DMS 273 (cell line): Measurements from ENCODE around the gene FXYD3.
"Not testable (repeated sequence)": the region's sequence is repeated elsewhere in the genome, so short reads cannot be mapped to it uniquely, and the experiment has no call there.

Experiments used
- DNase-seq: peaks from one replicate; lab custom pipeline; 2025; ENCODE audit not compliant: unreplicated experiment; lab: John Stamatoyannopoulos, UW

Gene FXYD3

DNA sequence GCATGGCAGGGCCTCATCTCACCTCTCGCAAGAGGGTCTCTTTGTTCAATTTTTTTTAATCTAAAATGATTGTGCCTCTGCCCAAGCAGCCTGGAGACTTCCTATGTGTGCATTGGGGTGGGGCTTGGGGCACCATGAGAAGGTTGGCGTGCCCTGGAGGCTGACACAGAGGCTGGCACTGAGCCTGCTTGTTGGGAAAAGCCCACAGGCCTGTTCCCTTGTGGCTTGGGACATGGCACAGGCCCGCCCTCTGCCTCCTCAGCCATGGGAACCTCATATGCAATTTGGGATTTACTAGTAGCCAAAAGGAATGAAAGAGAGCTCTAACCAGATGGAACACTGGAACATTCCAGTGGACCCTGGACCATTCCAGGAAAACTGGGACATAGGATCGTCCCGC is 8.0 kb downstream of the FXYD3 start:
- peak; percentile 78 for DNase-seq

DNA sequence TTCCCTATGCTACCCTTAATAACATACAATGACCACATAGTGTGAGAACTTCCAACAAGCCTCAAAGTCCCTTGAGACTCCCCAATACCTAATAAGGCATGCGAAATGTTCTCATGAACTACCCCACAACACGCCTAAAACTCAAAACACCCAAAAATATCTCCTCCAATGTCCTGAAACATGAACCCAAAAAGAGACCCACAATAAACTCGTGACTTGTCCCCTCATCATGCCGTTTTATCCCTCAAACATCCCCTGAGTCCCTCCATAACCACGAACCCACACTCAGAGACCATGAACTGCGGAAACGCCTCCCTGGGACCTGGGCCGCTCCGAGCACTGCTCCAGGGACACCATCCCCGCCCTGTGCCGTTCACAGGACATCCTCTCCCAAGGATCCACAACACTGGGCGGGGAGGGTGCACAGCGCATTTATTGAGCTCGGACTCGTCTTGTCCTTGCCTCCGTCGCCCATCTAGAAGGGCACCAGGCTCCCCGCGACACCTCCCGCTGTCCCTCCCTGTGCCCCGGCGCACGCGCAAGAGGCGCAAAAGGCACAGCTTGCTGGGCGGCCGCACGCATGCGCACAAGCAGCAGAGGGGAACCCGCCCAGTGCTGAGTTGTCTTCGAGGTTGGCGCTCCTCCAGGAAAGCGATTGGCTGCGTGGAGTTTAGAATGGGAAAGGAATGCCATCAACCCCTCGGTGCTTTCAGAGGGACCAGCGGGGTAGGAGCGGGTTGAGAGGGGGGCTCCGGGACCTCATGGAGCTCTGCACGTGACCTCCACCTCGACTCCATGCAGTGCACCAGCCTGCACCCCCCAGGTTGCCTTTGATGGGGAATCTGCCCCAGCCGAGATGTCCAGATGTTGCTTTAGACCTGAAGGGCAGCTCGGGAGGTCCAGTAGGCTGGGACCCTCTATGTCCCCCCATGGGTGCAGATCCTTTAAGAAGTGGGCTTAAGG is 8.8 kb downstream of the FXYD3 start:
- peak; percentile 96 for DNase-seq

DNA sequence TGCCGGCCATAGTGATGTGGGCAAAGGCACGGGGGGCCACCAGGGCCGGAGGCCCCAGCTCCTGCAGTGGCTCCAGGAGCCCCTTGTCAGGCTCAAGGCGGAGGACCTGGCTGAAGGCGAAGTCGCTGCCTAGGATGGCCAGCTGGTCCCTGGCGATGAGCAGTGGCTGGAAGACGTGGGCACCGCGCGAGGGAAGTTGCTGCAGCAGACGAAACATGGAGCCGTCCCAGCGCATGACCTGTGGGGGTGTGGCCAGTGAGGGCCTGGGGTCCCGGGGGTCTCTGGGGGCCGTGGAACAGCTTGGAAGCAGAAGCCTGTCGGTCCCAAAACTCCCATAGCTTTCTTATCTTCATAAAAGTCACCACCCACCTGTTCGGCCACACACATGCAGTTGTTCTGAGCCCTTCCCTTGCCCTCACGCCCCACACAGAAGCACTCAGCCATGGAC is 9.7 kb downstream of the FXYD3 start:
- DNase-seq: no peak

DNA sequence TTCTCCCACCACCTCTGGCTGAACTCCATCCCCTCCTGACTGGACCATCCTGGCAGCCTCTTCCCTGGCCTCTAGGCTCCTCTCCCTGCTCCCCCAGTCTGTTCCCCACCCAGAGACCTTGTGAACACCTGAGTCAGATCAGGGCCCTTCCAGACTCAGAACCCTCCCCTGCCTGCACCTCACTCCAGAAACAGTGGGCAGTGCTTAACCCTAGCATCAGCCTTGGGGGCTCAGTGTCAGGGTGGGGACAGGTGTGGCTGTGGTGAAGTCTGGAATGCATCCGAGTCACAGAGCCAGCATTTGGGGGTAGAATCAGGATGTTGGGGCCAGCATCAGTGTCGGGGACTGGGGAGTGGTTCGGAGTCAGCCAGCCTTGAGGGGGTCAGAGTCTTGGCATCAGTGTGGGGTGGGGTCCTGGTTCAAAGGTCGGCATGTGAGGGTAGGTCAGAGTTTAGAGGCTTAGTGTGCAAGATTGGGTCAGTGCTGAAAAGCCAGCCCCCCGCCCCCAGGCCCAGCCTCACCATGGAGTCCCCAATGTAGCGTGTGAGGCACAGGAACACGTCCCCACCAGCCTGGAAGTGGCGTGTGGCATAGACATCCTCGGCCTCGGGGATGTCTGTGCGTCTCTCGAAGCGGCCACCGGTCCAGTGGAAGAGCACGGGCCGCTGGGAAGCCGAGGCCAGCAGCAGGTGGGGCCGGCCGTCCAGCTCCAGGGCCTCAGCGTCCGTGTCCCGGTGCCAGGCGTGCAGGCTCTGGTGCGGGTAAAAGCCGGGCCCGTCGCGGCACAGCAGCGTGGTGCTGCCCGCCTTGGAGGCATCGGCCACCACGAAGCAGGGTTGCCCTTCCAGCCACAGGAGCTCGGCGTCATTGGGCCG is 10.4 kb downstream of the FXYD3 start:
- DNase-seq: no peak

DNA sequence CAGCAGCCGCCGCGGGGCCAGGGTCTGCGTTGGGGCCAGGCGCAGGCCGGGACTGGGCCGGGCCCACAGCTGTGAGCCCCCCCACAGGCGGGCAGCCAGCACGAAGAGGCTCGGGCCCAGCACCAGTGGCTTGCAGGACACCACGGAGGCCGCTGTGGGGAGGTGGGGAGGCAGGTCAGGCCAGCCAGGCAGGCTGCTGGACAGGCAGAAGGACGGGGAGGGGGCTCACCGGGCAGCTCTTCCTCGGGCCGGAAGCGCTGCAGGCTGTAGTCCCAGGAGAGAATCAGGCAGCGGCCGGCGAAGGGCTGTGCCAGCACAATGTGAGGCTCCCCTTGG is 11.0 kb downstream of the FXYD3 start:
- no peak for DNase-seq

DNA sequence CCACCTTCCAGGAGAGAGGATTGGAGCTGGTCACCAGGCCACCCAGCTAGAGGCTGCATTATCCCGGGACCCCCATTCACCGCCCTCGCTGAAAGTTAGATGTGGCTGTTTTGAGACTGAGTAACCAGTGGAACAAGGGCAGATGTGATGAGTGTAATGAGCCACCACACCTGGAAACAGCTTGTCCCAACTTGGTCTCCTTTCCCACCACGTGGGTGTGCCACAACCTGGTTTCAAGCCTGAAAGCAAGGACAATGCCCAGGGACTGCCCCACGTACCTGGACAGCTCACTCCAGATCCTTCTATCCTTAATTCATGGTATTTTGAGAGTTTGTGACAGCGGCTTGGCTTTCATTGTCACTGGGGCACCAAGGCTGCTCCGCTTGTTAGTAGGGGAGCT is 12.2 kb downstream of the FXYD3 start:
- no peak for DNase-seq

DNA sequence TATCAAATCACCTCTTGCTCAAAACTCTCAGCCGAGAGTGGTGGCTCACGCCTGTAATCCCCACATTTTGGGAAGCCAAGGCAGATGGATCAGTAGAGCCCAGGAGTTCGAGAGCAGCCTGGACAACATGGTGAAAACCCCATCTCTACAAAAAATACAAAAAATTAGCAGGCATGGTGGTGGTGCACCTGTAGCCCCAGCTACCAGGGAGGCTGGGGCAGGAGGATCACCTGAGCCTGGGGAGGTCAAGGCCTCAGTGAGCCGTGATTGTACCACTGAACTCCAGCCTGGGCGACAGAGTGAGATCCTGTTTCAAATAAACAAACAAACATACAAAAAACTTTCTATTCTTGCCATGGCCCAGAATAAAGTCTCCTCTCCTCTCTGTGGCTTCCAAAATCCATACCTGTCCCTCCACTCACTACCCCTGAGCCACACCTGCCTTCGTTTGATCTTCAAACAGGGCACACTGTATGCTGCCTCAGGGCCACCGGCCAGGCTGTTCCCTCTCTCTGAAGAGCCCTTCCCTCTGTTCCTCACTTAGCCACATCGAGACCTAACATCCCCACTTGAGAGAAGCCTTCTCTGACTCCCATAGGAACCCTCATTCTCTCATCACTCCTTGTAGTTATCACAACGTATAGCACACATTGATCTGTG is 12.9 kb downstream of the FXYD3 start:
- DNase-seq: no peak

DNA sequence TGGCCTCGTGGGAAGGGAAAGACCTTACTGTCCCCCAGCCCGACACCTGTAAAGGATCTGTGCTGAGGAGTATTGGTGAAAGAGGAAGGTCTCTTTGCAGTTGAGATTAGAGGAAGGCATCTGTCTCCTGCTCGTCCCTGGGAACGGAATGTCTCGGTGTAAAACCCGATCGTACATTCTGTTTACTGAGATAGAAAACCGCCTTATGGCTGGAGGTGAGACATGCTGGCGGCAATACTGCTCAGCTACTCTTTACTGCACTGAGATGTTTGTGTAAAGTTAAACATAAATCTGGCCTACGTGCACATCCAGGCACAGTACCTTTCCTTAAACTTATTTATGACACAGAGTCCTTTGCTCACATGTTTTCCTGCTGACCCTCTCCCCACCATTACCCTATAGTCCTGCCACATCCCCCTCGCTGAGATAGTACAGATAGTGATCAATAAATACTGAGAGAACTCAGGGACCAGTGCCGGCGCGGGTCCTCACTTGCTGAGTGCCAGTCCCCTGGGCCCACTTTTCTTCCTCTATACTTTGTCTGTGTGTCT is 14.2 kb downstream of the FXYD3 start:
- not testable (repeated sequence) for DNase-seq

DNA sequence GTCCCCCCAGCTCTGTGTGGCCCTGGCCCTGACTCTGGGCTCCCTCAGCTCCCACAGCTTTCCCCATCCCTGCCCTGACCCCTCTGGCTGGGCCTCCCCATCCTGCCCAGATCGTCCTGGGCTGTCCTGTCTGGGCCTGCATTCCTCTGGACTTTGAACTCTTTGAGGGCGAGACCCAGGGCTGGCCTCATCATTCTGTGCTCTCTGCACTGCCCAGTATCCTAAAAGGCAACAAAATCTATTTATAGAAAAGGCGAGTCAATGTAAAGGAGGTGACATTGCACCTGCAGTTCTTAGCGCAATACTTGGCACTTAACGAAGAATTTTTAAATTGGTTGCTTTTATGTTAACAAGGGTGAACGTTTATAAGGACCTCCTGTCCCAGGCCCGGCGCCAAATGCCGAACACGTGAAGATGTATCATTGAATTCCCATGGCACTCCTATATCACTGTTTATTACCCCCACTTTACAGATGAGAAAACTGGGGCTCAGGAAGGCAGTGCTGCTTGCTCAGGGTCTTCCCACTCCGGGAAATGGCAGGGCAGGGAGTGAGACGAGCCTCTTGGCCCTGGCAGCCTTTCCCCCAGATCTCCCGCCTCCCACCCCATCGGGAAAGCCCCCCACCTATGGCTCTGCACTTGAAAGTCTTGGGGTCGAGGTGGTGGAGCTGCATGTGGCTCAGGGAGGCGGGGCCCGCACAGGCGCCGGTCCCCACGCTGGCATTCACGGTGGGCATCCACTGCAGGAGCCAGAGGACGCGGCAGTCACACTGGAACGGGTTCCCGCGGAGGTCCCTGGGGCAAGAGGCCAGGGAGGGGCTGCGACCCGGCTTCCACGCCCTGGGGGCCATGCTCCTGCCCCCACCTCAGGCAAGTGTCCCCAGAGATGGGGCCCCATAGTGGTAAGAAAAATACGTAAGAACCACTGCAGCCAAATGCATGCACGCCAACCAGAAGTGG is 15.4 kb downstream of the FXYD3 start:
- no peak for DNase-seq

DNA sequence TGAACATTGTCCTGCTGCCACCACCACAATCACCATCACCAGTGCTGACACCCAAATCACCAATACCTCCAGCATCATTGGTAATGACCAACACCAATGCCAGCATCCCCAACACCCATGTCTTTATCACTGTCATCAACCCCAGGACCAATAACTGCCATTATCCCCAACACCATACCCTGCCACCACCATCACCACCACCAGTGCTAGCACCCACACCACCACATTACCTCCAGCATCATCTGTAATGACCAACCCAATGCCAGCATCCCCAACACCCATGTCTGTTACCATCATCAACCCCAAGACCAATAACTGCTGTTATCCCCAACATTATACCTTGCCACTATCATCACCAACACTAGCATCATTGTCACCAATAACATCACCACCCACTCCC is 16.6 kb downstream of the FXYD3 start:
- DNase-seq: no peak

DNA sequence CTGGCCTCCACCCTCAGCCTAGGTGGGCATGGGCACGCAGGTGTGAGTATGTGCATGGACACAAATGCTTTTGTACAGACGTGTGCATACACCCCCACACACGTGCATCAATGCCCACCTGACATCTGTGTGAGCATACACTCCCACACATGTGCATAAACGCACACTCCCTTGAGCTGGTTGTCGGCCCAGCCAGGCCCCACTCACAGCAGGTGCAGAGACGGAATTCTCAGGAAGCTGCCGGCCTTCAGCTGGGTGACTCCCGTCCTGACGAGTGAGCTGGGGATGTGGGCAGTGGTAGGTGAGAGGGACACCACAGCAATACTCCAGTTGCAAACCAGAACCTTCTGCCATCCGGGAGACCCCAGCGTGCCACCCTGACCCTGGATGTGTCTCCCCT is 18.2 kb downstream of the FXYD3 start:
- DNase-seq: no peak

DNA sequence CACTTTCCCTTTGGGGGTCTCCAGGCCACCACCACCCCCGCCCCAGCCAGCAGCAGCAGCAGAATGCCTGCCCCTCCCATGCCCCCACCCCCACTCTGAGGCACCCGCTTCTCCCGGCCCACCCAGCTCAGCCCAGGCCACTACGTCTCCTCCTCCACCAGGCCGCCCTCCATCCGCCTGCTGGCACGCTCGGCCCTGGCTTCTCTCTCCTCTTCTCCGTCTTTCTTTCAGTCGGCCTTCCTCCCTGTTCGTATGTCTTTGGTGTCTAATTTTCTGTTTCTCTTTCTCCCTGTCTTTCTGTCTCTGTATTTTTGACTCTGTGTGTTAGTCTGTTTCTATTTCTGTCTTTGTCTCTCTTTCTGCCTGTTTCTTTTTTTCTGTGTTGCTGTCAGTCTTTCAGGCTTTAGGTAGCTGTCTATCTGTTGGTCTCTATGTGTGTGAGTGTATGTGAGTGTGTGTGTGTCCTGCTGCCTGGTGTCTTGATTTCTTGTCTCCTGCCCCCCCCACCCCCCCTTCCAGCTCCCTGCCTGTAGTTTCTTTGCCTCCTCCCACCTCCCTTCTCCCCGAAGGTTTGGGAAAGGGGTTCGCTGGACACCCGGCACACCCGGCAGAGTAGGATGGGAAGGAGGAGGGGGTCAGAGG is 19.1 kb downstream of the FXYD3 start, which contains the start of gene LGI4:
Gene LGI4, minus strand, starts transcription at position 459 of the 642 bp plus-strand sequence. Its CDS starts 379 bp downstream, at position 80.
- no peak for DNase-seq

DNA sequence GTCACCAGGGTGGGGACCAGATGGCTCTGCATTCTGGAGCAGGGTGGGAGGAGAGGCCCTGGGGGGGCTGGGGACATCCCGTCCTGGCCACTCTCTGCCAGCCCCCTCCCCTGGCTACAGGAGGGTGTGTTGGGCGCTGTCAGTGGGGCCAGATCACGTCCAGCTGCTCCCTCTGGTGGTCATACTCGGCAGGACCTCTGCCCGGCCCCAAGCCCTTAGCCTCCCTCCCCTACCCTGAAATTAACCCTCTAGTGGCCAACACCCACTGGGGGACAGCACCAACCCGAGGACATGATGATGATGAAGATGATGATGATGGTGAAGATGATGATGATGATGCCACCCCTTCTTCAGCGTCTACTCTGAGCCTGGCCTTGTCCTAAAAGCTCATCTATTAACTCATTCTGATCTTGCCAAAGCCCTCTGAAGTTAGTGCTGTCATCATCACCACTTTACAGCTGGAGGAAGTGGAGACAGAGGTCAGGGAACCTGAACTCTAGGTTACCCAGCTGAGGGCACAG is 19.8 kb downstream of the FXYD3 start:
- DNase-seq: peak; percentile 89

DNA sequence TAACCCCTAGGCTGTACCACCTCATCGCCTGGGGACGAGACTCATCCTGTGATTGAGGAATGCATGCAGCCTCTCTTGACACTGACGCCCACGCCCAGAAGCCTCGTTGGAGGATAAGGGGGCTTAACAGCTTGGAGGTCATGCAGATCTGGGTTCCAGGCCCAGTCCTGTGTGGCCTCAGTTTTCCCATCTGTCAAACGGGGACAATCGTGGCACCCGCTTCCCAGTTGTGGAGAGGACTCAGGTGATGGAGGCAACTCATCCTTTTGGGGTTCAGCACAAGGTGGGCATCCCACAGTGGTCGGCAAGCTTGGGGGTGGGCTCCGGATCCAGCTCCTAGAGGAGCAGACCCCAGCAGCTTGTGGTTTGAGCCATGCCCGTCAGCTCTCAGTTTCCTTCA is 20.6 kb downstream of the FXYD3 start:
- no peak for DNase-seq

DNA sequence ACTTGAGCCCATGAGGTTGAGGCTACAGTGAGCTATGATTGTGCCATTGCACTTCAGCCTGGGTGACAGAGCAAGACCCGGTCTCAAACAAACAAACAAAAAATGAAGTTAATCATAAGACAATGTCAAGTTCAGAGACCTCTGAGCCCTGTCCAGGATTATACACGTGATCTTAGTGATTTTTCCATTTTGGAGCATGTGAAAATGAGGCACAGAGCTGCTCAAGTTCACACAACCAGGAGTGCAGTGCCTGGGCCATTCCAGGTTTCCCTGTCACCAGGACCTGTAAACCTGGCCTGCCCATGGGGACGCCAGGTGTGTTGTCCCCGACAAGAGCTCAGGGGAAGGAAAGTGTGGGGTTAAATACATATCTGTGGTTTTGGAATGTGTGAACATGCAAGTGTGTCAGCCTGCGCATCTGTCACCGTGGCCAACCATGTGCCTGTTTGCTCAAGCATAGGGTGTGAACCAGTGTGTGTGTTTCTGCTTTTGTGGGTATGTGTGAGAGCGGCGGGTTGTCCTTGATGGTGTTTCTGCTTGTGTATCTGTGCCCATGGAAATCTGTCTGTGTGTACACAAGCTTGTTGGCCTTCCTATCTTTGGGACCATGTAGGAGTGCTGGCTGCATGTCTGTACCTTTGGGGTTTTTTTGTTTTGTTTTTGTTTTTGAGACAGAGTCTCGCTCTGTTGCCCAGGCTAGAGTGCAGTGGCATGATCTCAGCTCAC is 21.5 kb downstream of the FXYD3 start:
- DNase-seq: no peak

DNA sequence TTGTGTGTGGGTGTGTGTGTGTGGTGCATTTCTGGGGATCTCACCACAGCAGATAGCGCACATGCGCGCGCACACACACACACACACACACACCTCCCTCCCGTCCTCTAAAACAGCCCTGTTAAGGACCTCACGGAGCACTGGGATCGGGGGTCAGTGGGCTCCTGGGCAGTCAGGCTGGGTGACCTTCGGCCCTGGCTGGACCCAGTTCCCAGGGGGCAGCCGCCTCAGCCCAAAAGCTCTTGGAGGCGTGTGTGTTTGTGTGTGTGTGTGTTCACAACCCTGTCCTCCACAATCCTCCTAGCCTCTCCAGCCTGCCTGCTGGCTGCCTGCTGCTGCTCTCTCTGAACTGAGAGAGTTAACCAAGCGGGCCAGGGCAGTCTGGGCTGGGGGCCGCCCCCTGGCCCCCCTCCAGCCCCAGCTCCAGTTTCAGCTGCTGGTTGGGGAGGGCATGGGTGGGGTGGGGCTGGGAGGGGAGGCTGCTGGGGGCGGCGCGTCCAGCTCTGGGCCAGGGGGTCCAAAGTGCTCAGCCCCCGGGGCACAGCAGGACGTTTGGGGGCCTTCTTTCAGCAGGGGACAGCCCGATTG is 22.8 kb downstream of the FXYD3 start, which contains the start of gene FXYD1:
Gene FXYD1, plus strand, starts transcription at position 520 of the 588 bp plus-strand sequence. CDS start 1,256 bp downstream, outside the sequence.
- peak; percentile 54 for DNase-seq

DNA sequence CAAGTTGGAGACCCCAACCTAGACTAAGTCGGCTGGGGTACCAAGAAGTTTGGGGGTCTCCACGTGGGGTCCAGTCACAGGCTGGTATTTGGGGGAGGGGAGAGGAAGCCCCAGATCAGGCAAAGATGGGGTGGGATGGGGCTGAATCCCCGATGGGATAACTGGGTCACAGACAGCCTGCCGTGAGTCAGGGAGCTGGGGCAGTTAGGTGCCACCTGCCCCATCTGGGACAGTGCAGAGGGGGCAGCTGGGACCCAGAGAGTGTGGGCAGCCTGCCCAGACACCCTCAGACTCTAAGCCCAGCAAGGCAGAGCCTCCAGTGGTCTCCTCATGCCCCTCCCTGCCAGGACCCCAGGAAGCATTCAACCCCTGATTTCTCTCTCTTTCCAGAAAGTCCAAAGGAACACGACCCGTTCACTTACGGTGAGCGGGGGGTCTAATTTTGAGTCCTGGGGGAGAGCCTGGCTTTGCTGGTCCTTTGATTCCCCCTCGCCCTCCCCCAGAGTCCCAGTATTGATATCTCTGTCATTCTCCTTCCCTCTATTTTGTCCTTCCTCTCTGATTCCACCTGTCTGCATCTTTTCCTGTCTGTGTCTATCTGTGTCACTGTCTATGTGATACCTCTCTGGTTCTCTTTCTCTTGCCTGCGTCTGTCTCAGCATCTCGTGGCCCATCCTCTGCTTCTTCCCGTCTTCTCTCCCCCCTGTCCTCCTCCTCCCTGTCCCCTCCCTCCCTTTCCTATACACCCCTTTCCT is 24.8 kb downstream of the FXYD3 start:
- DNase-seq: peak; percentile 37
